ENCODE measurements around the gene GOLT1A. TPM values are rescaled to one million over a fixed set of nuclear protein-coding genes. Genes with fewer than 3 reads are reported as not detected.
"Not testable (repeated sequence)": the region's sequence is repeated elsewhere in the genome, so short reads cannot be mapped to it uniquely, and the experiment has no call there.

GOLT1A gene
- total RNA-seq, 1 experiment from 2014 or later, result not detected

GRCh38 chr1:204251926-204252689 is 38.3 kb upstream of the GOLT1A start:
- in situ Hi-C loops (cut with HindIII; ENCODE audit: low pct_unique_long_range_greater_than_20kb, low sequenced_read_pairs), result no loop called here
- DNase-seq (ENCODE audit: low read depth, low spot score), result no peak

- in situ Hi-C loops (cut with HindIII; ENCODE audit: low pct_unique_long_range_greater_than_20kb, low sequenced_read_pairs), result no loop called here
- no peak for DNase-seq (ENCODE audit: low read depth, low spot score)
Observed at GRCh38 chr1:204251286-204251685, 37.5 kb upstream of the GOLT1A start.

- in situ Hi-C loops (cut with HindIII; ENCODE audit: low pct_unique_long_range_greater_than_20kb, low sequenced_read_pairs), result no loop called here
- DNase-seq (ENCODE audit: low read depth, low spot score), result no peak
Observed at GRCh38 chr1:204250428-204251030, 36.7 kb upstream of the GOLT1A start.

- peak; percentile 17 for DNase-seq (ENCODE audit: low read depth, low spot score)
- in situ Hi-C loops (cut with HindIII; ENCODE audit: low pct_unique_long_range_greater_than_20kb, low sequenced_read_pairs), result no loop called here
Observed at GRCh38 chr1:204249736-204250427, 36.1 kb upstream of the GOLT1A start.

DNA sequence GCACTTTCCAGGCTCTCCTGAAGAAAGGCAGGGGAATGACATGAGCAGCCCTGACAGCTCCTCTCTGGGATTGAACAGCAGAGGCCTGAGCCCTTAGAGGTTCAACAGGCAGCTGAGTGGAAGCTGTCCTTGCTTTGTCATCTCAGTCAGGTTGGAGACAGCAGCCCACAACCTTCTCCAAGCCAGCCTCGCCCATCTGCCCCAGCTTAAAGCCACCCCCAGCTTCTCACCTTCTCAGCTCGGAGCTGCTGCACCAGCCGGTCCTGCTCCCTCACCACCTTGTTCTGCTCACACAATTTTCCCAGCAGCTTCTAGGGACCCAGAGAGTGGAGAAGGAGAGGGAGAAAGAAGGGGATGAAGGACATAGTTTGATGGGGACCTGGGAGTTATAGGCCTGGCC is 35.2 kb upstream of the GOLT1A start:
- in situ Hi-C loops (cut with HindIII; ENCODE audit: low pct_unique_long_range_greater_than_20kb, low sequenced_read_pairs), result no loop called here
- no peak for DNase-seq (ENCODE audit: low read depth, low spot score)

- in situ Hi-C loops (cut with HindIII; ENCODE audit: low pct_unique_long_range_greater_than_20kb, low sequenced_read_pairs), result no loop called here
- no peak for DNase-seq (ENCODE audit: low read depth, low spot score)
Observed at GRCh38 chr1:204246876-204247275, 33.1 kb upstream of the GOLT1A start.

- no peak for DNase-seq (ENCODE audit: low read depth, low spot score)
- in situ Hi-C loops (cut with HindIII; ENCODE audit: low pct_unique_long_range_greater_than_20kb, low sequenced_read_pairs), result no loop called here
Observed at GRCh38 chr1:204242920-204243319, 29.1 kb upstream of the GOLT1A start.

DNA sequence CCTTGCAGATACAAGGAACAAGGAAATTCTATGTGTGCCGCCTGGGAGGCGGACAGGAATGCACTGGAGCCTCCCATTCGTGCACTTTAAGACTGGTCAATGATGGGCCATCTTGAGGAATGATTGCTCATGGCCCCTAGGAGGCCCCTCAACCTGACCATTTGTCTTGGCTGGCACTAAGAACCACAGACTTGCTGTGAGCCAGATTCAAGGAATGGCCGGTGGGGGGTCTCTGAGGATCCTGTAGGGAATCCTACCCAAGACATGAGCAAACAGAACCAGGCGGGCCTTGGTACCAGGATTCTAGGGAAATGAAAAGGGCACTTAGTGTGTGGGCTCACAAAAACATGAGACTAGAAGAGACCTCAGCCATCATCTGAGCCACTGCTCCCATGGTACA is 28.1 kb upstream of the GOLT1A start:
- in situ Hi-C loops (cut with HindIII; ENCODE audit: low pct_unique_long_range_greater_than_20kb, low sequenced_read_pairs), result no loop called here
- no peak for DNase-seq (ENCODE audit: low read depth, low spot score)

DNA sequence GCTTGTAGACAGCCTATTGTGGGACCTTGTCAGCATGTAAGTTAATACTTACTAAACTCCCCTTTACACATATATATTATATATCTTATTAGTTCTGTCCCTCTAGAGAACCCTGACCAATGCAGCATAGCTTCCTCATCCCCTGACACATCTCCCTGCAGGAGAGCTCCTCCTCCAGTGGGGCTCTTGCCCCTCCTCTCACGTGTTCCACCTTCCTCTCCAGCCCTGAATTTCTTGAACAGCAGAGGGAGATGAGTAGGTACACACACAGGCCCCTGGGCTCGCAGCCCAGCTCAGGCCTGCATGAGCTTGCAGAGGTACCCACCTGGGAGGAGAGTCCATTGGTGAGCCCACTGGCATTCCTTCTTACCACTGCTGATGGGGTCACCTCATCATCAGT is 27.3 kb upstream of the GOLT1A start:
- in situ Hi-C loops (cut with HindIII; ENCODE audit: low pct_unique_long_range_greater_than_20kb, low sequenced_read_pairs), result no loop called here
- no peak for DNase-seq (ENCODE audit: low read depth, low spot score)

GRCh38 chr1:204240233-204240632 is 26.4 kb upstream of the GOLT1A start:
- no peak for DNase-seq (ENCODE audit: low read depth, low spot score)
- in situ Hi-C loops (cut with HindIII; ENCODE audit: low pct_unique_long_range_greater_than_20kb, low sequenced_read_pairs), result no loop called here

- DNase-seq (ENCODE audit: low read depth, low spot score); in situ Hi-C loops (cut with HindIII; ENCODE audit: low pct_unique_long_range_greater_than_20kb, low sequenced_read_pairs): not testable (repeated sequence)
Observed at GRCh38 chr1:204239401-204239800, 25.6 kb upstream of the GOLT1A start.

- not testable (repeated sequence) for DNase-seq (ENCODE audit: low read depth, low spot score)
Observed at GRCh38 chr1:204238520-204238919, 24.7 kb upstream of the GOLT1A start.

GRCh38 chr1:204237515-204237914 is 23.7 kb upstream of the GOLT1A start:
- DNase-seq (ENCODE audit: low read depth, low spot score); in situ Hi-C loops (cut with HindIII; ENCODE audit: low pct_unique_long_range_greater_than_20kb, low sequenced_read_pairs): not testable (repeated sequence)

More at GRCh38 chr1:204238520-204238919, 24.7 kb upstream of the GOLT1A start:
- in situ Hi-C loops (cut with HindIII; ENCODE audit: low pct_unique_long_range_greater_than_20kb, low sequenced_read_pairs), result not testable (repeated sequence)

DNA sequence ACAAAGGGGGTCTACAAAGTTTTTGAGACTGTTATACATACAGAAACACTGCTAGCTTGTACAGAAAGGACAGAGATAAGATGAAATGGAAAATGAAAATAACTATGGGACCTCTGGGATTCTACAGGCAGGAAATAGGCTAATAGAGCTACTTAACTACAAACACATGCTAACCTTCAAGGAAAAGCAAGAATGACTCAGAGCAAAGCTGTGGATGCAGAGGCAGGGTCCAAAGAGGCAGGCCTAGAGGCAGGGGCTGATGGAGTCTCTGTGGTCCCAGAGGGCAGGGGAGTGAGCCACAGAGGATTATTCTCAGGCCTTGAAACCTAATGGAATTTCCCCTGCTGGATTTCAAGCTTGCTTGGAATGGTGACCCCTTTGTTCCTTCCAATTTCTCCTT is 18.7 kb upstream of the GOLT1A start:
- in situ Hi-C loops (cut with HindIII; ENCODE audit: low pct_unique_long_range_greater_than_20kb, low sequenced_read_pairs), result no loop called here
- no peak for DNase-seq (ENCODE audit: low read depth, low spot score)

DNA sequence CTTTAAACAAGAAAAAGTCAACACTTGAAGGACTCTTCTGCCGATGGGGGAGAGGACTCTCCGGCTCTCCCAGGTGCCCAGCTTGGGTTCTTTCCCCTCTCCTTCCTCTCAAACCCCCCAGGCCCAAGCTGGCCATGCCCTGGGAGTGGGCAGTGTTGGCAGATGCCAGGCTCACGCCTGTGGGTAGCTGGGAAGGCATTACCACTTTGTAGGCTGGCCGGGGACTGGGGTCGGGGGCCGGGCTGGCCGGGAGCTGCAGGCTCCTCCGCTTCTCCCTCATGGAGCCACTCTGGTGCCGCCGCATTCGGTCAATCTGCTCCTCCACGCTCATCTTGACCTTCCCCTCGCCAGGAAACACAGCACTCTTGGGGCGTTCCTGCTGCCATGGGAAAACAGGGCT is 16.4 kb upstream of the GOLT1A start:
- in situ Hi-C loops (cut with HindIII; ENCODE audit: low pct_unique_long_range_greater_than_20kb, low sequenced_read_pairs), result no loop called here

DNA sequence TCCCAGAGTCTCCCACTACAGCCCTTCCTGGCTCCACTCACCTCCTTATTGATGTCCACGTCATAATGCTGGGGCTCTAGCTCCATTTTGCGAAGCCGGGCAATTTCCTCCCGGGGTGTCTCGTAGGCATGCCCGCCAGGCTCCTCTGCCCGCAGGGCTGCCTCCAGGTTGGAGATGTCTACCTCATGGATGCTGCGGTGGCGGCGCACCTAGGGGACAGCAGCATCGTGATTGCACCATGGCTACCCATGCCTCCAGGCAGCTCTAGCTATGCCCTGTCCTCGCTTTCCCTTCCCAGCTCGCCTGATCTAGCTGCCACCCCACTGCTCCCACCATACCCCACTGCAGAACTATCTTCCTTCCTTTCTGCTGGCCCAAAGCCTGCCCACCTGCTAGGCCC is 15.1 kb upstream of the GOLT1A start:
- DNase-seq (ENCODE audit: low read depth, low spot score), result no peak

More for the DNA sequence above, 16.4 kb upstream of the GOLT1A start:
- no peak for DNase-seq (ENCODE audit: low read depth, low spot score)

DNA sequence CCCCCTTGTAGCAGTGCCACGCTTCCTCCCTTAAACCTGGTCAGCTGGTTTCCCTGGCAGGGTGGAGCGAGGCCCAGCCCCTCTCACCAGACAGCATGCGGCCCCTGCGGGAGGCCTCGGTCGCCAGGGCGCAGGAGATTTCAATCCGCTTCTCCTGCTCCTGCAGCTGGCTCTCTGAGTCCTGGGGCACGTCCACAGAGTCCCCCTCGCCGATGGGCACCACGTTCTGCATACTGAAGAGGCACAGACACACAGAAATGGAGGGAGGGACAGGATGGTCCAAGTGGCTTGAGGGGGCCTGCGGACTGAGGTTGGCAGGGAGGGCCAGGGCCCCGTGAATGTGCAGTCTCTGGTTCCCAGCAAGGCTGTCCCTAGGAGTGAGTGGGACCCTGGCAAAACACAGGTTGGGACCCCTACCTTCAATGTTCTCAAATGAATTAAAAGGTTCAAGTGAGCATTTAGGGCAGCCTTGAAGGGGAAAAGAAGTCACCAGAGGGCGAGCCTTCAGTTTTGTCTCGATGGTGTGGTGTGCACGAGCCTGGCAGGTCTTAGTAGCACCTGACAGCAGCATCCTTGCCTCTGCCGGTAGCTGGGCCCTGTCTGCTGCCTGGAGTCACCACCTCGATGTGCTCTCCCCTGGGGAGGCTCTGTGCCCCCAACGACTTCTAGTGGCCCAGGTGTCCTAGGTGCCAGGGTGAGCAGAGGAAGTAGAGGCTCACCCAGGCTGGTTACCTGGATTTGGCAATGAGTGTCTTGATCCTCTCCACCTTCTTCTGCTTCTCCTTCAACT is 14.4 kb upstream of the GOLT1A start:
- in situ Hi-C loops (cut with HindIII; ENCODE audit: low pct_unique_long_range_greater_than_20kb, low sequenced_read_pairs), result no loop called here

More for the DNA sequence above, 15.1 kb upstream of the GOLT1A start:
- in situ Hi-C loops (cut with HindIII; ENCODE audit: low pct_unique_long_range_greater_than_20kb, low sequenced_read_pairs), result no loop called here

DNA sequence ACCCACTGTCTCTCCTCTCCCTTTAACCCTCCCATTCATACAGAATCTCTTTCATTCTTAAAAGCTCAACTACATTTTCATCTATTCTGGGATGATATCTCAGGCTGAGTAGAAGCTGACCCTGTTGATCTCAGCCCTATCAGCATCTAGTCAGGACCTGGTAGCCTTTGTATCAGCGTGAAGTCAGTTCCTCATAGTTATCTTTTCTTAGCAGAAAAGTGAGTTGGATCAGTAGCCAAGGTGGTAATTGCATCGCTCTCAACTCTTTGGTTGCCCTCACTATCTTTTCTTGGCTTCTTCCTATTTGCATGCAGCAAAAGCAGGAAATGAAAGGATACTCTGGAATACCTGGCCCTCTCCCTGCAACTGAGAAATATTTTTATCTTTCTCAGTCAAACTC is 13.6 kb upstream of the GOLT1A start:
- DNase-seq (ENCODE audit: low read depth, low spot score), result no peak
- in situ Hi-C loops (cut with HindIII; ENCODE audit: low pct_unique_long_range_greater_than_20kb, low sequenced_read_pairs), result no loop called here

More for the DNA sequence above, 14.4 kb upstream of the GOLT1A start:
- DNase-seq (ENCODE audit: low read depth, low spot score), result no peak

Measured in SK-MEL-5 (cell line).